Measurements from ENCODE around the gene PEAR1. TPM values are rescaled to one million over a fixed set of nuclear protein-coding genes. Genes with fewer than 3 reads are reported as not detected.

Gene PEAR1
- total RNA-seq, 1 experiment from 2014 or later = 0.46 TPM

GRCh38 chr1:156931974-156932710, 38.6 kb downstream of the PEAR1 start:
- Histone ChIP-seq H3K36me3 (peaks cover 9% of the 10 kb centered on the region; the same call in 1 of the 2 replicates), H3K9me3 (no peaks in the 10 kb centered on the region), H3K4me3 (no peak overlapping the region), H3K27me3 (peaks cover 9% of the 10 kb centered on the region)
- no peak for DNase-seq

GRCh38 chr1:156933136-156933535, 39.6 kb downstream of the PEAR1 start:
- no peak overlapping the region for H3K4me3 ChIP-seq
- H3K9me3 ChIP-seq = no peaks in the 10 kb centered on the region
- no peak for DNase-seq
- H3K36me3 ChIP-seq = peaks cover 11% of the 10 kb centered on the region; the same call in 1 of the 2 replicates
- peaks cover 9% of the 10 kb centered on the region for H3K27me3 ChIP-seq

GRCh38 chr1:156935505-156936128, 42.1 kb downstream of the PEAR1 start:
- Histone ChIP-seq H3K9me3 (no peaks in the 10 kb centered on the region), H3K4me3 (no peak overlapping the region), H3K27me3 (no peaks in the 10 kb centered on the region), H3K36me3 (peaks cover 23% of the 10 kb centered on the region)
- DNase-seq = no peak

GRCh38 chr1:156936191-156936590, 42.7 kb downstream of the PEAR1 start:
- no peaks in the 10 kb centered on the region for H3K9me3 ChIP-seq
- peaks cover 24% of the 10 kb centered on the region for H3K36me3 ChIP-seq
- H3K4me3 ChIP-seq = no peak overlapping the region
- H3K27me3 ChIP-seq = no peaks in the 10 kb centered on the region
- no peak for DNase-seq

- Histone ChIP-seq H3K4me3 (no peak overlapping the region), H3K36me3 (peaks cover 27% of the 10 kb centered on the region), H3K9me3 (no peaks in the 10 kb centered on the region), H3K27me3 (no peaks in the 10 kb centered on the region)
- DNase-seq = no peak
Measured at GRCh38 chr1:156936721-156937220, 43.3 kb downstream of the PEAR1 start.

- no peaks in the 10 kb centered on the region for H3K27me3 ChIP-seq
- peaks cover 31% of the 10 kb centered on the region for H3K36me3 ChIP-seq
- H3K4me3 ChIP-seq = no peak overlapping the region
- no peak for DNase-seq
- H3K9me3 ChIP-seq = no peaks in the 10 kb centered on the region
Measured at GRCh38 chr1:156937883-156938282, 44.4 kb downstream of the PEAR1 start.

GRCh38 chr1:156938813-156939212, 45.3 kb downstream of the PEAR1 start:
- no peak for DNase-seq
- H3K36me3 ChIP-seq = peaks cover 31% of the 10 kb centered on the region

GRCh38 chr1:156939786-156940334, 46.3 kb downstream of the PEAR1 start:
- H3K36me3 ChIP-seq = peaks cover 41% of the 10 kb centered on the region
- DNase-seq = no peak
- H3K4me3 ChIP-seq = no peak overlapping the region
- no peaks in the 10 kb centered on the region for H3K27me3 ChIP-seq
- H3K9me3 ChIP-seq = no peaks in the 10 kb centered on the region

More at GRCh38 chr1:156938813-156939212, 45.3 kb downstream of the PEAR1 start:
- Histone ChIP-seq H3K9me3 (no peaks in the 10 kb centered on the region), H3K4me3 (no peak overlapping the region), H3K27me3 (no peaks in the 10 kb centered on the region)

- no peaks in the 10 kb centered on the region for H3K9me3 ChIP-seq
- H3K27me3 ChIP-seq = no peaks in the 10 kb centered on the region
- DNase-seq = no peak
- no peak overlapping the region for H3K4me3 ChIP-seq
- H3K36me3 ChIP-seq = peaks cover 53% of the 10 kb centered on the region
Measured at GRCh38 chr1:156941675-156942074, 48.2 kb downstream of the PEAR1 start.

- Histone ChIP-seq H3K27me3 (no peaks in the 10 kb centered on the region), H3K4me3 (no peak overlapping the region), H3K9me3 (no peaks in the 10 kb centered on the region), H3K36me3 (peaks cover 53% of the 10 kb centered on the region)
- no peak for DNase-seq
Measured at GRCh38 chr1:156942176-156942575, 48.7 kb downstream of the PEAR1 start.

GRCh38 chr1:156942576-156942975, 49.1 kb downstream of the PEAR1 start:
- no peaks in the 10 kb centered on the region for H3K27me3 ChIP-seq
- DNase-seq = no peak
- H3K9me3 ChIP-seq = no peaks in the 10 kb centered on the region
- peaks cover 53% of the 10 kb centered on the region for H3K36me3 ChIP-seq
- H3K4me3 ChIP-seq = no peak overlapping the region

- no peak for DNase-seq
- peaks cover 59% of the 10 kb centered on the region for H3K36me3 ChIP-seq
- no peak overlapping the region for H3K4me3 ChIP-seq
Measured at GRCh38 chr1:156943756-156944155, 50.2 kb downstream of the PEAR1 start.

GRCh38 chr1:156944268-156944667, 50.8 kb downstream of the PEAR1 start:
- peaks cover 56% of the 10 kb centered on the region for H3K36me3 ChIP-seq
- no peak overlapping the region for H3K4me3 ChIP-seq

More at GRCh38 chr1:156943756-156944155, 50.2 kb downstream of the PEAR1 start:
- no peaks in the 10 kb centered on the region for H3K9me3 ChIP-seq
- no peaks in the 10 kb centered on the region for H3K27me3 ChIP-seq

GRCh38 chr1:156944848-156945247, 51.3 kb downstream of the PEAR1 start:
- Histone ChIP-seq H3K27me3 (no peaks in the 10 kb centered on the region), H3K9me3 (no peaks in the 10 kb centered on the region), H3K4me3 (no peak overlapping the region), H3K36me3 (peaks cover 54% of the 10 kb centered on the region)
- no peak for DNase-seq

More at GRCh38 chr1:156944268-156944667, 50.8 kb downstream of the PEAR1 start:
- no peaks in the 10 kb centered on the region for H3K27me3 ChIP-seq
- no peaks in the 10 kb centered on the region for H3K9me3 ChIP-seq
- DNase-seq = no peak

- Histone ChIP-seq H3K9me3 (no peaks in the 10 kb centered on the region), H3K36me3 (peaks cover 56% of the 10 kb centered on the region), H3K4me3 (no peak overlapping the region), H3K27me3 (no peaks in the 10 kb centered on the region)
- no peak for DNase-seq
Measured at GRCh38 chr1:156945881-156946661, 52.6 kb downstream of the PEAR1 start.

- Histone ChIP-seq H3K27me3 (no peaks in the 10 kb centered on the region), H3K36me3 (peaks cover 57% of the 10 kb centered on the region), H3K9me3 (no peaks in the 10 kb centered on the region), H3K4me3 (no peak overlapping the region)
- DNase-seq = no peak
Measured at GRCh38 chr1:156947127-156947526, 53.6 kb downstream of the PEAR1 start.

Measured in MG63 (cell line).